GM21717 (cell line): ENCODE results near the gene VWDE.
"Not testable (repeated sequence)": the region's sequence is repeated elsewhere in the genome, so short reads cannot be mapped to it uniquely, and the experiment has no call there.

Source experiments
- ATAC-seq: cut with Tn5 transposase; IDR thresholded peaks from one replicate; pipeline ENCODE4 v1.9.1; 2021; ENCODE audit warnings: mild to moderate bottlenecking, moderate library complexity; ENCODE audit not compliant: unreplicated experiment

Gene VWDE

DNA sequence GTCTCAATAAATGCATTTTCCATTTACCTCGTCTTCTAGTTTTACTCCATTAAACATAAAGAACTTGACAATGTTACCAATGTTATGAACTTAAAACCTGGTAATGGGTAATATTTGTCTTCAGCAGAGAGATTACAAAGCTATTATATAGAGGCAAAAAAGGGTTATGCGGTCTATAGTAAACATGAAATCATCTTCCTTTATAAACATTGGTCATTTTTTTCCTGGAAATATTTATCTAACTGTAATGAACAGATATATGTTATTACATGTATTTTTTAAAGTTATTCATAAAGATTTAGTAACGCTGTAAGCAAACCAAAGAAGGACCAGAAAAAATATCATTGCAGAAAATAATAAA is 1.3 kb downstream of the VWDE start:
- no peak for ATAC-seq

DNA sequence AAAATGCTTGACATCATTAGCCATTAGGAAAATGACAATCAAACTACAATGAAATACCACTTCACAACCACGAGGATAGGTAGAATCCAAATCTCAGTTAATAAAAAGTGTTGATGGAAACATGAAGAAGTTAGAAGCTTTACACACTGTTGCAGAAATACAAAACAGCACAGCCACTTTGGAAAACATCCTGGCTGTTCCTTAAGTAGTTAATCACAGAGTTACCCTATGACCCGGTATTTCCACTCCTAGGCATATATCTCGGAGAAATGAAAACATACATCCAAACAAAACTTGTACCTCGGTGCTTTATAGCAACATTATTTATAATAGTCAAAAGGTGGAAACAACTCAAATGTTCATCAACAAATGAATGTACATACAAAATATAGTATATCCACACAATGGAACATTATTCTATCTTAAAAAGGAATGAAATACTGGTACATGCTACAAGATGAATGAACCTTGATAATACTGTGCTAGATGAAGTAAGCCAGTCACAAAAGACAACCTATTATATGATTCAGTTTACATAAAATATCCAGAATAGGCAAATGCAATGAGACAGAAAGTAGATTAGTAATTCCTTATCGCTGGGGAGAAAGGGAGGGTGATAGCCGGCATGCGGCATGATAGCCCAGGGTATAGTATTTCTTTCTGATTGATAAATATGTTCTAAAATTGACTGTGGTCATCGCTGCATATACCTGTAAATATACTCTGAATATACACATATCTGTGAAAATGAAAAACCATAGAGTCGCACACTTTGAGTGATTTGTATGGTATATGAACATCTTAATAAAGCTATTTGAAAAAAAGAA is 1.9 kb downstream of the VWDE start:
- ATAC-seq, result no peak

DNA sequence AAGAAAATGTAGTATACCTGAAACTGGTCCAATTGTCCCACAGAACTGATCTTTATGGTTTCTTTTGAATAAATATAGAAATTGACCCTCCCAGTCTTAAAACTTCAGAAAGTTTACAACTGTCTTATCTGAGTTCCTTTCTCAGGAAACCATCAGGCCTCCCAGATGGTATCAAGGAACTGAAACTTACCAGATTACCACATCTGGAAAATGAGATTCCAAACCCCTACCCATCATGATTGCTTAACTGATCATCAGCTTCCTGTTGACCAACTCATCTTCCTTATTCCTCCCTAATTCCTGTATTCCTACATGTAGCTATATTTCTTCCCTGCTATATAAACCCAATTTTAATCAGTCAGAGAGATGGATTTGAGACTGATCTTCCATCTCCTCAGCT is 5.5 kb downstream of the VWDE start:
- no peak for ATAC-seq

DNA sequence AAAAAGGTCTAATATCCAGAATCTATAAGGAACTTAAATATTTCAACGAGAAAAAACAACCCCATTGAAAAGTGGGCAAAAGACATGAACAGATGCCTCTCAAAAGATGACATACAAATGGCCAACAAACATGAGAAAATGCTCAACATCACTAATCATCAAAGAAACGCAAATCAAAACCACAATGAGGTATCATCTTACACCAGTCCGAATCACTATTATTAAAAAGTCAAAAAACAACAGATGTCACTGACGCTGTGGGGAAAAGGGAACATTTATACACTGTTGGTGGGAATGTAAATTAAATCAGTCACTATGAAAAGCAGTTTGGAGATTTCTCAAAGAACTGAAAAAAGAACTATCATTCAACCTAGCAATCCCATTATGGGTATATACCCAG is 6.0 kb downstream of the VWDE start:
- ATAC-seq, result no peak

DNA sequence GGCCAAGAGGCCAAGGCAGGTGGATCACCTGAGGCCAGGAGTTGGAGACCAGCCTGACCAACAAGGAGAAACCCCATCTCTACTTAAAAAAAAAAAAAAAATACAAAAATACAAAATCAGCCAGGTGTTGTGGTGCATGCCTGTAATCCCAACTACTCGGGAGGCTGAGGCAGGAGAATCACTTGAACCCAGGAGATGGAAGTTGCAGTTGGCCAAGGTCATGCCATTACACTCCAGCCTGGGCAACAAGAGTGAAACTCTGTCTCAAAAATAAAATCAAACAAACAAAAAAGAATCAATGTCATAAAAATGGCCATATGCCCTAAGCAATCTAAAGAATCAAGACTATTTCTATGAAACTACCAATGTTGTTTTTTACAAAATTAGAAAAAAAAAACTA is 7.0 kb downstream of the VWDE start:
- ATAC-seq, result not testable (repeated sequence)

DNA sequence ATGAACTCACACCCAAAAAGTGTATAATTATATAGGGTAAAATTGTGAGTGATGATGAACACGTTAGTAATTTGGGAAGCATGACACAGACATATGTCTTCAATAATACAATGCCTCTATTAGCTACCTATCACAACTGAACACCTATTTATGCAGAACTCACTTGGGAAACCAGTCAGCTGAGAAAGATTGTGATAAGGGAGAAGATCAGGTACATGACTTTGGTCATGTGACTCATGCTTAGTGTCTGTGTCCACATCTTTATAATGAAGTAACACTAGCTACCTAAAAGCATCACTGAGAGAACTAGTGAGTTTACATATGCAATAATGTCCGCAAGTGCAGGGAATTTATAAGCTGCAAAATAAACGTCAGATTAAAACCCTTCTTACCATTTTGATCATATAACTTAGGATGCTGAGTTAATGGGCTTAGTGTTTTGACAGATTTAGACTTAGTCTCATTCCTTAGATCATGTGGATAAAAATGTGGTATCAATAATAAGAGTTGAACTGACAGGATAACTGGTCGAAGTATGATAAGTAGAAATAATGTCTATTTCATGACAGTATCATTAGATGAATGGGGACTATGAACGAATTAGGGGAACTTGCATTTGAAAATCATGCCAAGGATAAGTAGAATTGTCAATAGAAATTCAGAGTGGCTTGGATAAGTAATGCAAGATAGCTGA is 11.6 kb downstream of the VWDE start:
- ATAC-seq, result no peak

DNA sequence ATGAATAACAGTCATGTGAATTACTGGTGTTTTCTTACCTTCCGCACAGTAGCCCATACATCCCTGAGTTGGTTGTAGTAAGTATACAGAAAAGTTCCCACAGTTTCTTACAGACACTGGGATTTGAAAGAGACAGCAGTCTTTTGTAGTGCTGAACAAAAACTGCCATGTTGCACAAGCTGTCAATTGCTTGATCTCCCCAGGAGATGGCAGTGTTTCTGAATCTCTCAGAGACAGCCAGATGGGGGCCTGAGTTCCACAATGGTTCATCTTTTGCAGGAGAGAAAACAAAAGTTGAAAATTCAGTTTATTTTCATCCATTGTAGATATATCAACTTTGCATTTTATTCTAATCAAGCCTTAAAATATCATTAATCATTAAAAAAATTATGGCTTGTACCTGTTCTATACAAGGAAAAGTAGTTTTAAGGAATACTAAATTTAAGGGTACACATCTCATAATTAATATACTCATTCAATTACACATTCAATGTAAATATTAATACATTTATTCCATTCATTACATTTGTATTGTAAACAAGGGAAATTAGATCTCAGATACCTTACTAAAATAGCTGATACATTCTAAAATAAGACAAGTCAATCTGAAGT is 14.5 kb downstream of the VWDE start:
- peak; percentile 98 for ATAC-seq

DNA sequence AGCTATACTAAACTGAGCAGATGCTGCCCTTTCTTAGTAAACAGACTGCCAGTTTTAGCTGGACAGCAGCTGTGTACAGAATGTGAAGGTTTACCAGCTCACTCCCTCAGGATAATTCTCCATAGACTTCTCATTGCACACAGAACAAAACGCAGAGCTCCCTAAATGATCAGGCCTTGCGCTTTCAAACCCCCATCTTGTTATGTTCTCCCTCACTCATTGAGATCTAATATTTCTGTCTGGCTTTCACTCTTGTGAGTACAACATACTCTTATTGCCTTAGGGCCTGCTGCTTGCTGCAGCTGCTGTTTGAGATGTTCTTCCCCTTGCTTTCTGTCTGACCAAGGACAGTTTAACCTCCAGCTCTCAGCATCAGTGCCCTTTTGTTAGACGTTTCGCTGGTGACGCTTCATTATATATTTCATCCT is 17.3 kb downstream of the VWDE start:
- ATAC-seq, result no peak

DNA sequence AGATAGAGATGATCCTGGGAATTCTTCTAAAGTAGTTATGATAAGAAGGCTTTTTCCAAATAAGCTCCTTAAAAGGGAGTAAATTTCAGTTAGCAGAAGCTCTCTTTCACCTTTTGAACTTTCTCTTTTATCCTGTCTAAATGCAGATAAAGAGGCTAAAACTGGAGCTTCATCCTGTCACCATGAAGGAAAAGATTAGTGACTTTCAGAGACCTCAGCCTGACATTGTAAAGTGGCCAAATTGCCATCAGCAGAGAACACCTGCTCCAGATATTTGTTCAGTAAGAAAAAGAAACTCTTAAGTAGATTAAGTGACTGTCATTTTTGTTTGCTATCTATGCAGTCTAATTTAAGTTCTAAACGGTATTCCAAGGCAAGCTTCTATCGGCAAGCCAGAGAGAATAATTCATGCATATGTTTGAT is 18.3 kb downstream of the VWDE start:
- no peak for ATAC-seq

DNA sequence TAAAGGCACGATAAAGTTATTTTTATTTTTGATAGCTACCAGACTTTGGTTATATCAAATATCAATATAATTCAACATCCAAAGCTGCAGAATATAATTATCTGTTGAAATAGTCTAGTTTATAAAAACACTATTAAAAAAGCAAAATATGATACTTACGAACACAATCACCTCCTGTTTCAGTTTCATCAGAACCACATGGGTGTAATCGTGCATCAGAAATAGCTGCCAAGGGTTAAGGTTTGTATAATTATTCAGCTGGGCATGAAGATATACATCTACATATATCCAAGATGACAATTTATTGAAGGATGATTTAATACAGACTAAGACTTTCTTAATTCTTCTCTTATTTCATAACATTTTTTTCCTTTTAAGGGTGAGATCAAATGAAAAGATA is 20.3 kb downstream of the VWDE start:
- no peak for ATAC-seq

DNA sequence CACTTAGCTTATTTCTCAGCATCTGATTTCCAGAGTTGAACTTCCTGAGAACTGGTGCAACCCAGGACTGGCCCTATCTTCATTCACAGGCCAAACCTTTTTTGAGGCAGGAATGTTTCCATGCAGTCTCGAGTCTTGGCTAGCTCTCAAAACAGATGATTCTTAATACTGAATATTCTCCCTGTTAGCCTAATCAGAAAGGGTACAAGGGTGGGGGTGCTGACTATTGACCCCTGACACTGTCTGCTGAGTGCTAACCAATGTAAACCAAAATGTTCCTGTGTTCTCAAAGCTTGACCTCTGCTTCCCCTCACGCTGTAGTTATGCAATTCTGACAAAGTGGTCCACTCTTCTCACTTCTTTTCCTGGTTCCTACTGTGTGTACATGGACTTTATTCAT is 25.3 kb downstream of the VWDE start:
- no peak for ATAC-seq

DNA sequence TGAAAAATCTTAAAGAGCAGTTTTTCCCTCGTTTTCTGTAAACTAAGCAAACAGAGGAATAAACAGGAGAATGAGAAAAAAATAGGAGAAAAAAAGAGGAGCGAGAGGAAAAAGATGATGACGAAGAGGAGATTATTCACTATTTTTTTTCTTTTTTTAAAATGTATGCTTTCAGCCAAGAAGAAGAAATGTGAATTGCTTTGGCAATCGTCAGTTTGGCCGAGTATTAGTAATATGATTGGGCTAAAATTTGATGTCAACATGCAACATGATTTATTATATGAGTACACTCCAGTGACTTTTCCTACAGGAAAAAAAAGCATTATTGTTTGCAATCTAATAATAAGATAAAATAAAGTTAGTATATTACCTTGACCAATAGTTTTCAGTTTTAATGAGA is 26.3 kb downstream of the VWDE start:
- no peak for ATAC-seq

DNA sequence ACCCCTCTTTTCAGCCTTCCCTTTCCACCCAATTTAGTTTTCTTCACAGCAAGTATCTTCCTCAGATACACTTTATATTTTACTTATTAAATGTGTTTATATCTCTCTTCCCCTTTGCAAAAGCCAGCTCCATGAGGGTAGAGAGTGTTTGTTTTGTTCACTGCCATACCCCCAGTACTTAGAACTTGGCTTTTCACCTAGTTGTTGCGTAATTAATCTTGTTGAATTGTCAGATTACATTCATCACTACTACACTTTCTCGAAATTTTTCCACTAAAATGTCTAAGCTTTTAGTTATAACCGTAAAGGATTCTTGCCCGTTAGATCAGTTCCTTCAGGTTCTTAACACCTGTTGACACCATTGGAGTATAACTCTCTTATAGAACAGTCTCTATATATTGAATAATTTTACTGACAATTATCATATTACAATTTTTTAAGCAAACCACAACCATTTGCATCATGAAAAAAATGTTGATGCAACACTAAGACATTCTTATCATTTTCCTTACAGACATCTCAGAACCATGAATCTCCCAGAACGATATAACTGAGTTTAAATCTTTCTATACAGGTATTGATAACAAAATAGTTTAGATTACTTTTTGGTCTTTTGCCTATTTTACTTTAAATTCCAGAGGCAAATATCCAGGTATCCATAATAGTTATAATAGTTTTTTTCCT is 29.9 kb downstream of the VWDE start:
- ATAC-seq, result no peak

DNA sequence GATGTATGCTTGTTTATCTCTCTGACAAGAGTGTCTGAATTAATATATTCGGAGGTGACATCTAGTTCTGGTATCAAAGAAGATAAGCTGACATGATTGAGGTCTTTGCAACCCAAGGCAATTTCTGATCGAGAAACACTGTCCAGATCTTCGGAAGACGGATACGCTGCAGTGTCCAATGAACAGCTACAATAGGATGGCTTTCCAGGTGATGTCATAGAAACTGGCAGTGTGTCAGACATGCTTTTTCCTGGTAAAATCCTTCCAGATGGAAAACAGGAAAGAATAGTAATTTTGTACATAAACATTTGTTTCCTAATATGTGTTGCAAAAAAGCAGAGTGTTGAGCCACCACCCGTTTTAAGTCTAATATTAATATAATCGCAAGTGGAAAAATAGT is 33.4 kb downstream of the VWDE start:
- no peak for ATAC-seq

DNA sequence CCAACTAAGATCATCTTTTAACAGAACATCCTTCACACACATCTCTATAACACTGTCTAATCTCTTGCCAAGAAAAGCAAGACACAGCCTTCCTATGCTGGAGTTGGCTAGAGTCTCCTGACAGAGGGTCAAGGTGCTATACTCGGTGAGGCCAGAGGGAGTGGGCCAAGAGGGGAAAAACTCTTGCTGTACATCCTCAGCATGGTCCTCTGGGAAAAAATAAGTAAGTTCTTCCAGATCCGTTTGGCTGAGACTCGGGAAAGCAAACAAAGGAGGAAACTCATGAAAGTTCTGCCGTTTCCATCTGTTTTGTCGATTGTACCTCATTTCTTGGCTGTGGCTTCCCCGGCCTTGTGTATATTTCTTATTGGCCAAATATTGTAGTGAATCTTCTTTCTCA is 33.9 kb downstream of the VWDE start:
- no peak for ATAC-seq

DNA sequence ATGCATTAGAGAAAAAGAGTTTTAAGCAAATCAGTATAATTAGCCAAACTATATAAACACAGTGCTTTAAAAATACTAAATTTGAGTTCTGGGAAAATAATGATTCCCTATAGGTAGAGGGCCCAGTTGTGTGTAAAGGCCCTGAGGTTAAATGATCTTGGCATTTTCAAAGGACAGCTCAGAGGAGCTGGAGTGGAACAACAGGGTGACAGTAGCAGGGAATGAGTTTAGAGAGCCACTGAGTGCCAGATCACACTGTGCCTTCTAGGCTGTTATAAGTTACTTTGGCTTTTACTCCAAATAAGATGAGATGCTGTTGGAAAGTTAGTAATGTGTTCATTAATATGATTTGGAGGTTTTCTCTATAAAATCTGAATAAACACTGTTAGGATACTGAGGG is 34.6 kb downstream of the VWDE start:
- ATAC-seq, result no peak

DNA sequence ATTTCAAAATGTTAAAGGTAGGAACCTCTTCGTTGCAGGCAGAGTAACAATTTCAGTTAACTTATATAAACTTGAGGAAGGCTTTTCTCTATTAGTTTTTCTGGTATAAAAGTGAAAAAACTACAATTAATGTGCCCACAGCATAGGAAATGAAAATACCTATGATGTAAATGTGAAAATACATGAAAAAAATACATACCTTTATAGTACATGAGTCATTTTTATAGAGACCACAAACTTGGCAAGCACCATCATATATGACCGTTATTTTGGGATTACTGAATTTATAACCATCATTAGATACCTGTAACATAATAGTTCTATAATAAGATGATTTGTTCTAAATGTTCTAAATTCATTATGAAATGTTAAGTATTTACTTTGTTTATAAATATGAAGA is 42.7 kb downstream of the VWDE start:
- no peak for ATAC-seq

DNA sequence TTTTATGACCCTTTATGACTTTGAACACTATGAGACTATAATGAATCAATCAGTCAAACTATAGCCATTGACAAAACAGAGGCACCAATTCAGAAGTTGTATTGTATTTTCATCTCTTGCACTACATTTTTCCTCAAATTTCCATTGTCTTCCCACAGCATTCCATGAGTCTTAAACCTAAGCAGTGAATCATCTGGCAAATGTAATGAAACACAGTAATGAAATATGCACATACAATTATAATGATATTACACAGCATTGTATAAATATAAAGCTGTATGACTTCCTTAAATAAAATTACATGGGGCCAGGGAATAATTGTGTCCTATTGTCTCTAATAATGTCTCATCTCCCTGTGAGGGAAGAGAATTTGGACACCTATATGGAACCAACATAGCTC is 45.0 kb downstream of the VWDE start:
- no peak for ATAC-seq

DNA sequence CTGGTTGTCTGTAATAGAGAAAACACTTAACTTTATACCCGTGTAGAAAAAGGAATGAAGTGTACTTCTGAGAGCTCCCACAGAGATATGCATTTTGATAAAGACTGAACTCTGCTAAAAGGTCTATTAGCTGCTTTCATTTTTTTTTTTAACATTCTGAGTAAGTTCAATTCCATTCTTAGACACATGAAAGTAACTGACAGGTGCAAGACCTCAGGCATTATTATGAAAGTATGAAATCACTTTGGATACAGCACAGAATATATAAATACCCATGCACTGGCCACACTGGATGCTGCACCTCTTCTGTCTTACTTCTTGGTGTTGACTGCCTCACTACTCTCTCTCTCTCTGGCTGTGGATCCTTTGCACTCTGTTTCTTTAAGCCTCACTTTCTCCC is 46.2 kb downstream of the VWDE start:
- ATAC-seq, result peak; percentile 95

DNA sequence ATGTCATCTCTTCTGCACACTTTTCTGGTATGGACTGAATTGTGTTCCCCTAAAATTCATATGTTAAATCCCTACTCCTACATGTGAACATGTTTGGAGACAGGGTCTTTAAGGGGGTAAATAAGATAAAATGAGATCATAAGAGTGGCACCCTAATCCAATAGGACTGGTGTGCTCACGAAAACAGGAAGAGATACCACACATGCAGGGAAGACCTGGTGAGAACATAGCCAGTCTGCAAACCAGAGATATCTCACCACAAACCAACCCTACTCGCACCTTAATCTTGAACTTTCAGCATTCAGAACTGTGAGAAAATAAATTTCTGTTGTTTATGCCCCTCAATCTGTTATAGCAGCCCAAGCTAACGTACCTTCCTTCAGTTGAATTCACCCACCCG is 51.8 kb downstream of the VWDE start:
- no peak for ATAC-seq

DNA sequence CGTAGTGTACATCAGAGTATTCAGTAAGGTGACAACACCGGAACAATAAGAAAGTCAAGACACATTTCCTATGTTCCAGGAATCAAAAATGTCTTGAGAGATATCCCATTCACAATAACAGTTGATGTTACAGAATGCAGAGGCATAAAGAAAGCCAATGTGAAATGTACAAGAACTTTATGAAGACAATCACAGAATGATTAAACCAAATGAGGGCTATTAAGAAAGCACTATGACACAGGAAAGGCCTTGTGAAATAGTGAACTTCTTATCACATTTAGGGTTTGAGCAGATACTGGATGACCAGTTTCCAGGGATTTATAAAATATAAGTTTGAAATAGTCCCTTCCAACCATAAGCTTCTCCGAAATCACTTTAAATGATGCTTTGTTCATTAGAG is 52.7 kb downstream of the VWDE start:
- ATAC-seq, result no peak

DNA sequence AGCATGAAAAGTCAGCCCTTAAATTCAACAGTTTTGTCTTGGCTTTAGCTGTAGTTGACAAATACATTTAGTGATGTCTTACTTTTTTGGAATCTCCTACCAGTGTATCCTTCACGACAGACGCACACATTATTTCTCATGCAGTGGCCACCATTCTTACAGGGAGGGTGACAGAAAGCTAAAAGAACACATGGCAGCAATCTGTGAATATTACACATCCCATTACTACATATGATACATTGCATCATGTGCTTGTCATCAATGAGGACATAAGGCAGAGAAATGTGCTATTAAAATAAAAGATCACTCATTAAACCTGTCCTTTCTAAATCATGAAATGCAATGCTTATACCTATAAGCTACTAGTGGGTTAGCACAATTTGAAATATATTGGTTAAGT is 66.6 kb downstream of the VWDE start:
- ATAC-seq, result no peak
